Suprapubic skin (tissue), 4 donors: Measurements from ENCODE around the gene TMEM8B. TPM values are rescaled to one million over a fixed set of nuclear protein-coding genes. Genes with fewer than 3 reads are reported as not detected.

Experiments
- DNase-seq, 2 donors: peaks; one replicate each; pipeline ENCODE4 v3.0.0-alpha.2; 2019; ENCODE audit warnings: low spot score in 2 of 2
- H3K27ac ChIP-seq: fragments of 200-600 bp; sonication (generic); one replicate; pipeline ENCODE4 v1.5.1; 2019
- H3K27me3 ChIP-seq: fragments of 200-600 bp; sonication (generic); one replicate; pipeline ENCODE4 v1.5.1; 2019
- H3K36me3 ChIP-seq: fragments of 200-600 bp; sonication (generic); one replicate; pipeline ENCODE4 v1.5.1; 2019
- H3K4me1 ChIP-seq: fragments of 200-600 bp; sonication (generic); one replicate; pipeline ENCODE4 v1.5.1; 2019
- H3K4me3 ChIP-seq: fragments of 200-600 bp; sonication (generic); one replicate; pipeline ENCODE4 v1.5.1; 2019; ENCODE audit warnings: mild to moderate bottlenecking
- H3K9me3 ChIP-seq: fragments of 200-600 bp; sonication (generic); one replicate; pipeline ENCODE4 v1.5.1; 2019
- CTCF ChIP-seq, 2 donors: fragments of 200-600 bp in 1 of 2; fragments of 450-650 bp in 1 of 2; sonication (generic) in 1 of 2; IDR thresholded peaks; one replicate each; pipeline ENCODE4 v1.5.1; 2016 to 2019; ENCODE audit warnings: antibody characterized with exemption in 2 of 2, mild to moderate bottlenecking in 1 of 2, moderate library complexity in 1 of 2
- EP300 ChIP-seq: sonication (generic); formaldehyde crosslinking; IDR thresholded peaks from one replicate; pipeline ENCODE4 v1.6.1; 2017; ENCODE audit warnings: antibody characterized with exemption
- POLR2A ChIP-seq, 2 donors: fragments of 450-650 bp; IDR thresholded peaks; one replicate each; pipeline ENCODE4 v1.6.1; 2017; ENCODE audit warnings: antibody characterized with exemption in 2 of 2, mild to moderate bottlenecking in 2 of 2, moderate library complexity in 2 of 2
- POLR2AphosphoS5 ChIP-seq, 3 donors: sonication (generic); formaldehyde crosslinking; IDR thresholded peaks; one replicate each; pipeline ENCODE4 v1.6.1; 2017; ENCODE audit warnings: antibody characterized with exemption in 3 of 3
- WGBS: methylation state at CpG from one replicate; pipeline ENCODE4 v1.1.5; 2018; 5-methylcytosine and 5-hydroxymethylcytosine counted together
- total RNA-seq, 4 donors: library from RNA; depleted of rRNA; stranded (reverse); fragments of >200 nt; gene quantifications; one replicate each; pipeline ENCODE4 v1.1.0, GENCODE V29; 2016

The TMEM8B gene
- total RNA-seq, 4 donors from 2014 or later, result 5.0 to 11.7 (median 8.0) TPM

- Histone ChIP-seq H3K4me1 (peaks cover 75% of the 10 kb centered on the region), H3K27me3 (peaks cover 3% of the 10 kb centered on the region), H3K36me3 (no peaks in the 10 kb centered on the region), H3K9me3 (no peaks in the 10 kb centered on the region), H3K4me3 (peak within 1 kb of the TSS; percentile 41), H3K27ac (peak within 1 kb of the TSS; percentile 96)
- peak; percentile 94 to 96 for DNase-seq
- 44% methylated on average over 17 of the region's 30 CpGs for WGBS
- peak in 2 of 3 donors; percentile 58 to 89 for TF ChIP-seq POLR2AphosphoS5 (IDR thresholded peaks at IDR 0.05)
- no peak for TF ChIP-seq POLR2A (IDR thresholded peaks at IDR 0.05)
These were observed 77.1 kb downstream of the TMEM8B start, which contains the start of gene HRCT1 for GRCh38 chr9:35905912-35906679. Gene HRCT1 (plus strand): TSS chr9:35906202. CDS start chr9:35906288, 86 bp downstream.

GRCh38 chr9:35906923-35907699 is 78.1 kb downstream of the TMEM8B start:
- Histone ChIP-seq H3K27me3 (peaks cover 3% of the 10 kb centered on the region), H3K4me1 (peaks cover 83% of the 10 kb centered on the region), H3K4me3 (peak overlapping the region; percentile 41), H3K9me3 (no peaks in the 10 kb centered on the region), H3K27ac (peak overlapping the region; percentile 96), H3K36me3 (no peaks in the 10 kb centered on the region)
- TF ChIP-seq EP300 (no peak), CTCF (IDR thresholded peaks at IDR 0.05) (no peak), POLR2A (IDR thresholded peaks at IDR 0.05) (peak in 1 of 2 donors; percentile 38), POLR2AphosphoS5 (IDR thresholded peaks at IDR 0.05) (peak in 1 of 3 donors; percentile 29)
- WGBS, result 40% methylated on average over 12 of the region's 14 CpGs
- DNase-seq, result peak in 1 of 2 donors; percentile 81

GRCh38 chr9:35907711-35908503 is 78.9 kb downstream of the TMEM8B start:
- peaks cover 83% of the 10 kb centered on the region for H3K4me1 ChIP-seq
- no peaks in the 10 kb centered on the region for H3K36me3 ChIP-seq
- DNase-seq, result peak in 1 of 2 donors; percentile 85
- no peaks in the 10 kb centered on the region for H3K27me3 ChIP-seq
- peak in 1 of 3 donors; percentile 41 for TF ChIP-seq POLR2AphosphoS5 (IDR thresholded peaks at IDR 0.05)
- TF ChIP-seq EP300, result no peak
- H3K4me3 ChIP-seq, result peak overlapping the region; percentile 41
- 40% methylated on average over 13 of the region's 13 CpGs for WGBS
- no peaks in the 10 kb centered on the region for H3K9me3 ChIP-seq
- H3K27ac ChIP-seq, result peak overlapping the region; percentile 96

- TF ChIP-seq CTCF (IDR thresholded peaks at IDR 0.05), result no peak
- no peak for TF ChIP-seq POLR2A (IDR thresholded peaks at IDR 0.05)
- no peak for TF ChIP-seq POLR2AphosphoS5 (IDR thresholded peaks at IDR 0.05)
- no peak for TF ChIP-seq EP300
- Histone ChIP-seq H3K4me1 (peaks cover 79% of the 10 kb centered on the region), H3K36me3 (no peaks in the 10 kb centered on the region), H3K27ac (peak overlapping the region; percentile 96), H3K4me3 (peak overlapping the region; percentile 41), H3K27me3 (no peaks in the 10 kb centered on the region), H3K9me3 (no peaks in the 10 kb centered on the region)
- no peak for DNase-seq
- WGBS, result 76% methylated on average over 9 of the region's 9 CpGs
These were observed 79.6 kb downstream of the TMEM8B start for GRCh38 chr9:35908504-35909125.

- Histone ChIP-seq H3K9me3 (no peaks in the 10 kb centered on the region), H3K4me3 (peak within 1 kb of the TSS; percentile 41), H3K27ac (peak within 1 kb of the TSS; percentile 96), H3K4me1 (peaks cover 76% of the 10 kb centered on the region), H3K27me3 (no peaks in the 10 kb centered on the region), H3K36me3 (no peaks in the 10 kb centered on the region)
- DNase-seq, result no peak
- TF ChIP-seq POLR2AphosphoS5 (IDR thresholded peaks at IDR 0.05) (no peak), CTCF (IDR thresholded peaks at IDR 0.05) (no peak), EP300 (no peak), POLR2A (IDR thresholded peaks at IDR 0.05) (no peak)
- 80% methylated on average over 8 of the region's 11 CpGs for WGBS
These were observed 80.2 kb downstream of the TMEM8B start, which contains the start of gene SPAAR for GRCh38 chr9:35909274-35909673. Gene SPAAR (plus strand): TSS chr9:35909490. CDS start chr9:35910464, 974 bp downstream.
